Measurements from ENCODE around the gene FBL. TPM values are rescaled to one million over a fixed set of nuclear protein-coding genes. Genes with fewer than 3 reads are reported as not detected.

Gene FBL
- total RNA-seq, 1 donor from 2014 or later, result 135 TPM

GRCh38 chr19:39819786-39820185 is 26.4 kb downstream of the FBL start:
- FAIRE-seq, result no peak

DNA sequence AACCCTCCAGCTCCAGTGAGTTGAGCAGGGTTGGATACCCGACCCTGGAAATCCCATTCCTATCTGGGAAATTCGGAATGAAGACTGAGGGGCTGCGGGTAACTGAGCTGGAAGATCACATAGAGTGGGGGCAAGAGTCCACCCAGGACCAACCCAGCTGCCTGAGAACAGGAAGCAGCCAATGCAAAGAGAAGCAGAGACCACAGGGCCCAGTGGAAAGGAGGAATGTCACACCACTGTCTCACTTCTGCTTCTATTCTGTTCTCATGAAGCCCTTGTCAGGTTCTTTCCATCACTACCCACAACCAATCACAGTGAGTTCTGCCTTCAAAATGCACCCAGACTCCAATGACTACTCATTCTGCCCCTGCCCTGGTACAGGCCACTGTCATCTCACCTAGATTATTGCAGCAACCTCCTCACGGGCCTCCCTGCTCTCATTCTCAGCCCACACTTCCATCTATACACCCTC is 27.5 kb downstream of the FBL start:
- no peak overlapping the region for H3K27ac Mint-ChIP-seq (ENCODE audit: unreplicated experiment)

More at GRCh38 chr19:39819786-39820185, 26.4 kb downstream of the FBL start:
- Mint-ChIP-seq H3K4me1 (ENCODE audit: low read depth, unreplicated experiment) (peaks cover 3% of the 10 kb centered on the region), H3K4me3 (ENCODE audit: unreplicated experiment) (no peak overlapping the region), H3K27me3 (ENCODE audit: low read depth, unreplicated experiment) (no peaks in the 10 kb centered on the region), H3K27ac (ENCODE audit: unreplicated experiment) (no peak overlapping the region), H3K9me3 (ENCODE audit: unreplicated experiment) (no peaks in the 10 kb centered on the region), H3K36me3 (ENCODE audit: low read depth, unreplicated experiment) (peaks cover 6% of the 10 kb centered on the region)
- Histone ChIP-seq H3K4me2 (ENCODE audit: low read length) (no peak overlapping the region), H4K20me1 (ENCODE audit: insufficient read depth, low read length) (no peaks in the 10 kb centered on the region), H3K79me2 (ENCODE audit: insufficient read depth, low read length) (peaks cover 9% of the 10 kb centered on the region), H3K4me1 (ENCODE audit: insufficient read depth, low read length) (peaks cover 5% of the 10 kb centered on the region), H2AFZ (ENCODE audit: low read depth, low read length) (no peak overlapping the region), H3K9me3 (ENCODE audit: insufficient read depth, low read depth, low read length) (no peaks in the 10 kb centered on the region), H3K36me3 (ENCODE audit: insufficient read depth, low read length) (no peaks in the 10 kb centered on the region), H3K4me3 (ENCODE audit: insufficient read depth, low read depth, low read length) (no peak overlapping the region), H3K27me3 (ENCODE audit: insufficient read depth, low read length) (no peaks in the 10 kb centered on the region), H3K9ac (ENCODE audit: low read length) (no peak overlapping the region), H3K27ac (ENCODE audit: low read depth, low read length) (no peak overlapping the region)
- TF ChIP-seq EZH2 (IDR thresholded peaks at IDR 0.05; ENCODE audit: insufficient read depth, low read length) (no peak), CTCF (IDR thresholded peaks at IDR 0.05; ENCODE audit: insufficient read depth, low read depth, low read length) (no peak)
- no peak for DNase-seq (ENCODE audit: low read depth)

More for the DNA sequence above, 27.5 kb downstream of the FBL start:
- DNase-seq (ENCODE audit: low read depth), result no peak
- Histone ChIP-seq H4K20me1 (ENCODE audit: insufficient read depth, low read length) (no peaks in the 10 kb centered on the region), H3K27me3 (ENCODE audit: insufficient read depth, low read length) (no peaks in the 10 kb centered on the region), H3K4me1 (ENCODE audit: insufficient read depth, low read length) (peaks cover 3% of the 10 kb centered on the region), H3K4me2 (ENCODE audit: low read length) (no peak overlapping the region), H2AFZ (ENCODE audit: low read depth, low read length) (no peak overlapping the region), H3K4me3 (ENCODE audit: insufficient read depth, low read depth, low read length) (no peak overlapping the region), H3K9ac (ENCODE audit: low read length) (no peak overlapping the region), H3K79me2 (ENCODE audit: insufficient read depth, low read length) (peaks cover 3% of the 10 kb centered on the region), H3K27ac (ENCODE audit: low read depth, low read length) (no peak overlapping the region), H3K9me3 (ENCODE audit: insufficient read depth, low read depth, low read length) (no peaks in the 10 kb centered on the region), H3K36me3 (ENCODE audit: insufficient read depth, low read length) (no peaks in the 10 kb centered on the region)
- Mint-ChIP-seq H3K36me3 (ENCODE audit: low read depth, unreplicated experiment) (peaks cover 6% of the 10 kb centered on the region), H3K4me3 (ENCODE audit: unreplicated experiment) (no peak overlapping the region), H3K9me3 (ENCODE audit: unreplicated experiment) (no peaks in the 10 kb centered on the region), H3K27me3 (ENCODE audit: low read depth, unreplicated experiment) (no peaks in the 10 kb centered on the region), H3K4me1 (ENCODE audit: low read depth, unreplicated experiment) (peaks cover 3% of the 10 kb centered on the region)
- TF ChIP-seq EZH2 (IDR thresholded peaks at IDR 0.05; ENCODE audit: insufficient read depth, low read length) (no peak), CTCF (IDR thresholded peaks at IDR 0.05; ENCODE audit: insufficient read depth, low read depth, low read length) (no peak)
- no peak for FAIRE-seq

All from astrocyte (in vitro differentiated cells and primary cell).